ENCODE data around the gene FDXACB1.

FDXACB1 gene

DNA sequence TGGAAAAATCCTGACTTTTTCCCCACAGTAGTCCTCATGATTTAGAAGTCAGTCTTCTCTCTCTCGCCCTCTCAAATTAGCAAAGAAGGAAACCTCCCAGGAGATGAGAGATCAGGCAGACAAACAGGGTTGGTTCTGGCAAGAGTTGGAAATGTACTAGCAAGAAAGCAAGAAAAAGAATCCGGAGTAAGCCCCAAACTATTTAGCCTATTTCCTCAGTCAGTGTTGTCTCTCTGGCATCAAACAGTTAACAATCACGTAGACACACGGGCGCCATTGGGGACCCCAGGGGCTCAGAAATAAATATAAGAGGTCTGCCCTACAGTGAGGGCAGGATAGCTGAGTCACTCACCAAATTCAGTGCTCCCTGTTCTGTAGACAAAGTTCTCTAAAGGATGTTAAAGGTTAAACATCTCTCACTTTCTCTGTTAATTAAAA is 44.4 kb upstream of the FDXACB1 start:
- H3K4me3 ChIP-seq (ENCODE audit: severe bottlenecking): no peak overlapping the region

DNA sequence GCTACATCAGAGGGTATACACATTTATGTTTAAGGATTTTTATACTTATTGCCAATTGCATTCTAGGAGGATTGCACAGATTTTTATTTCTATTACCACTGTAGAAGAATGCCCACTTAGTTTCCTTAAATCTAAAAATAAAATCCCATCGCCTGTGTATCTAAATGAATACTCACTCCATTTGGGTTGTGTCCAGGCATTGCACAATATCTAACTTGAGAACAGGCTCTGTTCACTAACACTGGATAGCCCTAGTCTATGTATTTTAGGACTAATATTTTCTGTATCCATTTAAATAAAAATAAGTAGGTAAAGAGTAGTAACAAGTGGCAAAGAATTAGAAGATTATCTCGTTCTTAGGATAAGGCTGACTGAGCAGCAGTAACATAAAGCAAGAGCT is 43.8 kb upstream of the FDXACB1 start:
- TF ChIP-seq, protein P1, sequence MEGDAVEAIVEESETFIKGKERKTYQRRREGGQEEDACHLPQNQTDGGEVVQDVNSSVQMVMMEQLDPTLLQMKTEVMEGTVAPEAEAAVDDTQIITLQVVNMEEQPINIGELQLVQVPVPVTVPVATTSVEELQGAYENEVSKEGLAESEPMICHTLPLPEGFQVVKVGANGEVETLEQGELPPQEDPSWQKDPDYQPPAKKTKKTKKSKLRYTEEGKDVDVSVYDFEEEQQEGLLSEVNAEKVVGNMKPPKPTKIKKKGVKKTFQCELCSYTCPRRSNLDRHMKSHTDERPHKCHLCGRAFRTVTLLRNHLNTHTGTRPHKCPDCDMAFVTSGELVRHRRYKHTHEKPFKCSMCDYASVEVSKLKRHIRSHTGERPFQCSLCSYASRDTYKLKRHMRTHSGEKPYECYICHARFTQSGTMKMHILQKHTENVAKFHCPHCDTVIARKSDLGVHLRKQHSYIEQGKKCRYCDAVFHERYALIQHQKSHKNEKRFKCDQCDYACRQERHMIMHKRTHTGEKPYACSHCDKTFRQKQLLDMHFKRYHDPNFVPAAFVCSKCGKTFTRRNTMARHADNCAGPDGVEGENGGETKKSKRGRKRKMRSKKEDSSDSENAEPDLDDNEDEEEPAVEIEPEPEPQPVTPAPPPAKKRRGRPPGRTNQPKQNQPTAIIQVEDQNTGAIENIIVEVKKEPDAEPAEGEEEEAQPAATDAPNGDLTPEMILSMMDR (IDR thresholded peaks at IDR 0.05; ENCODE audit: poor library complexity, severe bottlenecking): no peak
- no peak for ATAC-seq (ENCODE audit: low read depth)
- no peak overlapping the region for H3K27ac ChIP-seq (ENCODE audit: poor library complexity, severe bottlenecking)

More for the DNA sequence above, 44.4 kb upstream of the FDXACB1 start:
- no peaks in the 10 kb centered on the region for H3K27me3 ChIP-seq (ENCODE audit: insufficient read depth, poor library complexity, severe bottlenecking)
- no peaks in the 10 kb centered on the region for H3K9me3 ChIP-seq (ENCODE audit: severe bottlenecking)
- TF ChIP-seq, protein P1 (IDR thresholded peaks at IDR 0.05; ENCODE audit: poor library complexity, severe bottlenecking): no peak
- peaks cover 9% of the 10 kb centered on the region for H3K4me1 ChIP-seq (ENCODE audit: insufficient read depth, poor library complexity, severe bottlenecking)
- no peak for ATAC-seq (ENCODE audit: low read depth)
- H3K36me3 ChIP-seq (ENCODE audit: low read depth): no peaks in the 10 kb centered on the region
- no peak for DNase-seq (ENCODE audit: low spot score)
- H3K27ac ChIP-seq (ENCODE audit: poor library complexity, severe bottlenecking): no peak overlapping the region

DNA sequence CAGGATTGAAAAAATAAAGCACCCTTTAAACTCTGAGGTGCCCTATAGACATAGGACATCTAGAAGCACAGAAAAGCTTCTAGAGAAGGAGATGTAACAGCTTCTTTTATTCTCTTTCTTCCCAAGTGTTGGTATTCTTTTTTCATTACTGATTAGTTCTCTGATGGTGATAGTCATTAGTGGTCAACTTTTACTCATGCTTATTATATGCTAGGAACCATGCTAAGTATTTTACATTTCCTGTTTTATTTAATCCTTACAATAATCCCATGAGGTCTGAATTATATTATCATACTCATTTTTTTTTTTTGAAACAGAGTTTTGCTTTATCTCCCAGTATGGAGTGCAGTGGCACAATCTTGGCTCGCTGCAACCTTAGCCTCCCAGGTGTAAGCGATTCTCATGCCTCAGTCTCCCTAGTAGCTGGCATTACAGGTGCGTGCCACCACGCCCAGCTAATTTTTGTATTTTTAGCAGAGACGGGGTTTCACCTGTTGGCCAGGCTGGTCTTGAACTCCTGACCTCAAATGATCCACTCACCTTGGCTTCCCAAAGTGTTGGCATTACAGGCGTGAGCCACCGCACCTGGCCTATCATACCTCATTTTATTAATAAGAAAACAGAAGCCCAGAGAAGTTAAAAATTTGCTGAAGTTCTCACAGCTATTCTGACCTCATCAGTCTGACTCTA is 42.7 kb upstream of the FDXACB1 start:
- no peak overlapping the region for H3K4me3 ChIP-seq (ENCODE audit: severe bottlenecking)
- peaks cover 8% of the 10 kb centered on the region for H3K4me1 ChIP-seq (ENCODE audit: insufficient read depth, poor library complexity, severe bottlenecking)
- no peaks in the 10 kb centered on the region for H3K27me3 ChIP-seq (ENCODE audit: insufficient read depth, poor library complexity, severe bottlenecking)
- ATAC-seq (ENCODE audit: low read depth) (no peak), DNase-seq (ENCODE audit: low spot score) (no peak)
- no peaks in the 10 kb centered on the region for H3K36me3 ChIP-seq (ENCODE audit: low read depth)
- H3K9me3 ChIP-seq (ENCODE audit: severe bottlenecking): no peaks in the 10 kb centered on the region
- no peak overlapping the region for H3K27ac ChIP-seq (ENCODE audit: poor library complexity, severe bottlenecking)
- TF ChIP-seq, protein P1 (IDR thresholded peaks at IDR 0.05; ENCODE audit: poor library complexity, severe bottlenecking): no peak

More for the DNA sequence above, 43.8 kb upstream of the FDXACB1 start:
- Histone ChIP-seq H3K4me1 (ENCODE audit: insufficient read depth, poor library complexity, severe bottlenecking) (peaks cover 11% of the 10 kb centered on the region), H3K27me3 (ENCODE audit: insufficient read depth, poor library complexity, severe bottlenecking) (no peaks in the 10 kb centered on the region), H3K4me3 (ENCODE audit: severe bottlenecking) (no peak overlapping the region), H3K36me3 (ENCODE audit: low read depth) (no peaks in the 10 kb centered on the region), H3K9me3 (ENCODE audit: severe bottlenecking) (no peaks in the 10 kb centered on the region)
- DNase-seq (ENCODE audit: low spot score): no peak

DNA sequence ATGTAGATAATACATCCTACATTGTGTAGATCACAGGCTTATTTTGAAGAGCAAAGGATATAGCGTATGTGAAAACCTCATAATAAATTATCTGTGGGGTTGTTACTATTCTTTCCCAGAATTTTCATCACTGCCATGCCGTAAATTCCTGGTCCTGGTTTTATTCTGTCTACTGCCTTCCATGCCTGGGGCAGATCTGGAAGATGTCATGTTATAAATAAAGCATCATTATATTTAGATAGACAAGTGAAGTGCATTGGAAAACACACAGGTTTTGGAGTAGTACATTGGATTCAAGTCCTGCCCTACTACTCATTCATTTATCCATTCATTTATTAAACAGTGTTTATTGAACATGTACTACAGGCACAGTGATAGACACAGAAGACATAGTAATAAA is 41.9 kb upstream of the FDXACB1 start:
- H3K4me3 ChIP-seq (ENCODE audit: severe bottlenecking): no peak overlapping the region
- peaks cover 8% of the 10 kb centered on the region for H3K4me1 ChIP-seq (ENCODE audit: insufficient read depth, poor library complexity, severe bottlenecking)
- TF ChIP-seq, protein P1 (IDR thresholded peaks at IDR 0.05; ENCODE audit: poor library complexity, severe bottlenecking): no peak
- no peaks in the 10 kb centered on the region for H3K27me3 ChIP-seq (ENCODE audit: insufficient read depth, poor library complexity, severe bottlenecking)
- no peak for ATAC-seq (ENCODE audit: low read depth)
- DNase-seq (ENCODE audit: low spot score): no peak
- H3K36me3 ChIP-seq (ENCODE audit: low read depth): no peaks in the 10 kb centered on the region
- no peak overlapping the region for H3K27ac ChIP-seq (ENCODE audit: poor library complexity, severe bottlenecking)
- no peaks in the 10 kb centered on the region for H3K9me3 ChIP-seq (ENCODE audit: severe bottlenecking)

All from RWPE2 (cell line).